ENCODE results near the gene NAGS.

DNA sequence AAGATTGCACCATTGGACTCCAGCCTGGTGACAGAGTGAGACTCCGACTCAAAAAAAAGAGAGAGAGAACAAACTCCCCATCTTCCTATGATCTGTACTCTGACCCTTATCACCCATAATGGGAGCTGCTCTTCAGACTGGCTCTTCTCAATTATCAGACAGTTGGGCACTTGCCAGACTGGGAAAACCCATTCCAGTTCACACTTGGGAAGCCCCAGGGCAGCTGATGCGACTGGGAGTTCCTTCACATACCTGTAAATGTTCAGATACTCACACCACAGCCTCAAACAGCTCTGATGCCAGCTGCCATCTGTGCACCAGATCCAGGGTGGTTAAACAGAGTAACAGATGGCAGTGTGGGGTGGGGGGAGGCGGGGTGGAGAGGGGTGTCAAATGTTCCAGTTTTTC is 34.2 kb downstream of the NAGS start:
- TF ChIP-seq, protein P1, sequence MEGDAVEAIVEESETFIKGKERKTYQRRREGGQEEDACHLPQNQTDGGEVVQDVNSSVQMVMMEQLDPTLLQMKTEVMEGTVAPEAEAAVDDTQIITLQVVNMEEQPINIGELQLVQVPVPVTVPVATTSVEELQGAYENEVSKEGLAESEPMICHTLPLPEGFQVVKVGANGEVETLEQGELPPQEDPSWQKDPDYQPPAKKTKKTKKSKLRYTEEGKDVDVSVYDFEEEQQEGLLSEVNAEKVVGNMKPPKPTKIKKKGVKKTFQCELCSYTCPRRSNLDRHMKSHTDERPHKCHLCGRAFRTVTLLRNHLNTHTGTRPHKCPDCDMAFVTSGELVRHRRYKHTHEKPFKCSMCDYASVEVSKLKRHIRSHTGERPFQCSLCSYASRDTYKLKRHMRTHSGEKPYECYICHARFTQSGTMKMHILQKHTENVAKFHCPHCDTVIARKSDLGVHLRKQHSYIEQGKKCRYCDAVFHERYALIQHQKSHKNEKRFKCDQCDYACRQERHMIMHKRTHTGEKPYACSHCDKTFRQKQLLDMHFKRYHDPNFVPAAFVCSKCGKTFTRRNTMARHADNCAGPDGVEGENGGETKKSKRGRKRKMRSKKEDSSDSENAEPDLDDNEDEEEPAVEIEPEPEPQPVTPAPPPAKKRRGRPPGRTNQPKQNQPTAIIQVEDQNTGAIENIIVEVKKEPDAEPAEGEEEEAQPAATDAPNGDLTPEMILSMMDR (IDR thresholded peaks at IDR 0.05): no peak
- no peak for TF ChIP-seq POLR2A (IDR thresholded peaks at IDR 0.05)

All from body of pancreas (tissue), 4 donors.